HEK293T (cell line): ENCODE results near the gene FCHO2.

Experiments used
- ELF4 ChIP-seq: fragments of 450-650 bp; IDR thresholded peaks from 2 replicates; pipeline ENCODE4 v1.6.1; 2017; ENCODE audit warnings: antibody characterized with exemption
- FOXA1 ChIP-seq: fragments of 450-650 bp; IDR thresholded peaks from 2 replicates; pipeline ENCODE4 v1.6.1; 2016; ENCODE audit warnings: mild to moderate bottlenecking
- HDGF ChIP-seq: fragments of 450-650 bp; IDR thresholded peaks from 2 replicates; pipeline ENCODE4 v1.6.1; 2017; ENCODE audit warnings: antibody characterized with exemption, borderline replicate concordance
- L3MBTL2 ChIP-seq: fragments of 450-650 bp; conservative IDR thresholded peaks from 2 replicates; pipeline ENCODE4 v1.6.1; 2016; ENCODE audit warnings: mild to moderate bottlenecking
- PKNOX1 ChIP-seq: fragments of 450-650 bp; IDR thresholded peaks from 2 replicates; pipeline ENCODE4 v1.6.1; 2016
- SP1 ChIP-seq: fragments of 450-650 bp; IDR thresholded peaks from 2 replicates; pipeline ENCODE4 v1.6.1; 2017
- TARDBP ChIP-seq: fragments of 450-650 bp; IDR thresholded peaks from 2 replicates; pipeline ENCODE4 v1.6.1; 2016

GRCh38 chr5:73139485-73139884 lies 183.6 kb downstream of the FCHO2 start:
- TF ChIP-seq ELF4 = no peak
- no peak for TF ChIP-seq L3MBTL2
- no peak for TF ChIP-seq TARDBP
- no peak for TF ChIP-seq PKNOX1
- no peak for TF ChIP-seq SP1
- TF ChIP-seq HDGF = no peak
- TF ChIP-seq FOXA1 = no peak
